Hematopoietic multipotent progenitor cell treated with erythropoietin and hydrocortisone succinate and interleukin-3 and kit ligand, for 4 days (in vitro differentiated cells): ENCODE data around the gene TEX19.
A peak's percentile ranks its signal among the peaks of the same experiment; 100 is the strongest.

Experiments used
- DNase-seq: peaks from one replicate; pipeline ENCODE4 v3.0.0-alpha.2; 2015

TEX19 gene

DNA sequence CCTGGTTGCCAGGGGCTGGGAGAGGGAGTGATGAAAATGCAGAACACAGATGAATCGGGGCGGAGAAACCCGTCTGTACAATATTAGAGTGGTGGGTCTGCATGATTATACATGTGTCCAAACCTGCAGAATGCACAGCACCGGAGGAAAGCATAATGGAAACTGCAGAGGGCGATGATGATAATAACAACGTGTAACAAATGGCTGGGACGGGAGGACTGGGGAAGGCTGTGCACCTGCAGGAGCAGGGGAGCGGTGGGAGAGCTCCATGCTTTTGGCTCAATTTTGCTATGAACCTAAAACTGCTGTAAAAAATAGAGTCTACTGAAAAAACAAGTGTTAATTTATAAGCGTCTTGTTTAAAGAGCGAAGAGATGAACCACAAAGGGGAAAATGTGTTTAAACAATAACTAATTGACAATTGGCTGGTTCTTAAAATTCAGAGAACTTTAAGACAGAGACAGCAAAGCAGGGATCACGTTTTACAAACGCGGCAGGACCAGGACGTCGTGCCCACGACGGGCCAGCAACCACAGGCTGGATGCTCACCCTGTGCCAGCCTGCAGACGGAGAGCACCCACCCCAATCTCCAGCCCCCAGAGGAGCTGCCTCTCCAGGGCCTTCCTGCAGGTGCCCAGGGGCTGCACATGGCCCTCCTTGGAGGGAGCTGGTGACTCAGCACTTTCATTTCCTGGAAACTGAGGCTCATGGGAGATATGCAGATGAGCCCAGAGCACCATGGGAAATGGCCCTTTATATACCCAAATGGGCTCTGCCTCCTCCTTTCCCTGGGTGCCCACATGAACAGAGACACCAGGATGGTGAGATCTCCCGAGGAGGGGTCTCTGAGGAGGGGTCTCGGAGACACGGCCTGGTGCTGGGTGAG is at the start of gene TEX19:
TEX19 (plus strand) TSS at position 783 of the 886 bp plus-strand sequence. CDS start 2,904 bp downstream, outside the sequence.
- DNase-seq: peak; percentile 68

DNA sequence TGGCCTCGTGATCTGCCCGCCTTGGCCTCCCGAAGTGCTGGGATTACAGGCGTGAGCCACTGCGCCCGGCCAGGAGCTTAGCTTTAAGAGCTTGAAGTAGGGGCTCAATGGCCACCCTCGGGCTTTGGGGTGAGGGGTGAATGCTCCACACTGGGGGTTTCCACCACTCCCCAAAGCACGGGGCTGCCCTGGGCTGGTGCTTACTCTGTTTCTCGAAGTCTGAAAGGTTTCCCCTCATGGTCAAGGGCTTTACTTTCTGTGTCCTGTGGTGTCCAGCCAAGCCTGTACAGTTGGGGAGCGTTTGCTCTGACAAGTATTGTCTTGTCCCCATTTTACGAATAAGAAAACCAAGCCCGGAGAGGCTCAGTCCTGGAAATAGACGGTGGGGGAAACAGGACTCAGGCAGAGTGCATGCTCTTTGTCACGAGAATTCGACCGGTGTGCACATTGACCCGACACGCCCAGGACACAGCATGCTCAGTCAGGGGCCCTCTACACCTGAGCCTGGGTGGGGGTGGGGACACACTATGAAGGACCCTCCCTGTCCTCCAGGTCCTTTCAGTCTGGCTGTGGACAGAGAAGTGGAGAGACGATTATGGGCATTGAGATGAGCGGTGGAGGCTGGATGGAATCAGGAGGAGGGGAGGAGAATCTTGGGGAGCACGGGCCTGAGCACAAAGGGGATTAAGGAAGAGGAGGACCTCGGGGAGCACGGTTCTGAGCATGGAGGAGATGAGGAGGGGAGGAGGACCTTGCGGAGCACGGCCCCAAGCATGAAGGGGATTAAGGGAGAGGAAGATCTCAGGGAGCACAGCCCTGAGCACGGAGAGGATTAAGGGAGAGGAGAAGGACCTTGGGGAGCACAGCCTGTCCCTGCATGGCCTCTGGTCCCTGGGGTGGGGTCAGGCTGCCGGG is 49.1 kb upstream of the TEX19 start:
- DNase-seq: no peak

GRCh38 chr17:82310877-82311276 is 48.2 kb upstream of the TEX19 start:
- DNase-seq: no peak

GRCh38 chr17:82311971-82312370 is 47.1 kb upstream of the TEX19 start:
- no peak for DNase-seq

DNA sequence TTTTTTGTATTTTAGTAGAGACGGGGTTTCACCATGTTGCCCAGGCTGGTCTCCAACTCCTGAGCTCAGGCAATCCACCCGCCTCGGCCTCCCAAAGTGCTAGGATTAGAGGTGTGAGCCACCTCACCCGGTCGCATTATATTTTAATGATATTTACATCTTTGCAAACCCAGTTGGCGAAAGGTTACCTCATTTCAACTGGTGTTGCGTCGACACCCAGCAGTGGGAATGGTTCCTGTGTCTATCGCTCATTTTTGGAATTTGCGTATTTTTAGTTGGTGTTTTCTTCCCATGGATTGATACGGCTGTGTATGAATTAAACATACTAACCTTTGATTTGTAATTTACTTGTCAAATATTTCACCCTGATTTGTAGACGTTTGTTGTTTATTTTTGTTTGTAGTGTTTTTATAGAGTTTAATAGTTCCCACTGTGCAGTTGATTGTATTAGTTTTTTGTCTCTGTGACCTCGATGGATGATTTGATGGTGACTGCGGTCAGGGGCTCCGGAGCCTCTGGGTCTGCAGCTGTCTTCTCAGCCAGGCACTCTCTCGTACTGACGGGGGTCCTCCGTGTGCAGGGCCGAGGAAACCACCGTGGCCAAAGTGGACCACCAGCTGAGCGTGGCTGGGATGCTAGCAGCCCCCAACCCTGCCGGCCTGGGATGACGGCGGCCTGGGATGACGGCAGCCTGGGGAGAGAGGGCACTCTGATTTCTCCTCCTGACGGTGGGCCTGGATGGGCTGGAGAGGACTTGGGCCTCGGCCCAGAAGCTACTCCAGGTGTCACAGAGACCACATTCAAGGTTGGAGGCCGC is 45.6 kb upstream of the TEX19 start:
- no peak for DNase-seq

GRCh38 chr17:82314012-82314726 is 44.9 kb upstream of the TEX19 start:
- DNase-seq: no peak

DNA sequence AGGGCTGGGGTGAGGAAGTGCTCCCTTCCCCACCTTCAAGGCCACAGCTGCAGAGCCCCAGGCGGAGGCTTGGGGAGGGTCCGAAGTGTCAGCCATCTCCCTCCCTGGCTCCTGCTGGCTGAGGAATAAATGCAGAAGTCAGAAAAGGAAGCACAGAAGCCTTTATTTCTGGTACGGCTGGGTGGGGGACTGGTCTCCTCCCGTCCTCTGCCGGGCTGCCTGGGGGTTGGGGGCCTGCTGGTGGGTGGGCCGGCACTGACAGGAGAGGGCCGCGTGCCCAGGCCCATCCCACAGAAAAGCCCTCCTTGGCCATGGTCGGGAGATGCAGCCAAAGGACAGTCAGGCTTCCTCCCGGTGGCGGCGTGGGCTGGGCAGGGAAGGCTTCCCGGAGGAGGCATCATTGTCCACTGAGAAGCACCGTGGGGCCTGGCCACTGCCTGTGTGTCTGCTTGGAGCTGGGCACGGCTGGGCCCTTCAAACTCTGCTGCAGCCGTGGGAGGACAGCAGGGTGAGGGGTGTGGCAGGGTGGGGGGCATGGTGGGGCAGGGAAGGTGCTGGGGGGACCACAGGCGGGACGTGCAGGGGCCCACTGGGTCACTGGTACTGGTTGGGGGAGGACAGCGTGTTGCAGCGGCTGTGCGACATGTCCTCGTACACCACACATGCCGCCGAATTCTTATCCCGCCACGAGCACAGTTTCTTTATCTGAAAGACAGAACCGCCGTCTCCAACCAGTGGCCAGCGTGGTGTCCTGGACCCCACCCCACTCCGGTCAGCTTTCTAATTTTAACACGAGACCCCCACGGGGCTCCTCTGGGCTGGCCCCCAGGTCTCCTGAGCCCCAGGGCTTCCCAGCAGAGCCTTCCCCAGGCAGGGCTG is 44.1 kb upstream of the TEX19 start:
- peak; percentile 68 for DNase-seq

GRCh38 chr17:82315703-82316358 is 43.2 kb upstream of the TEX19 start:
- peak; percentile 53 for DNase-seq

DNA sequence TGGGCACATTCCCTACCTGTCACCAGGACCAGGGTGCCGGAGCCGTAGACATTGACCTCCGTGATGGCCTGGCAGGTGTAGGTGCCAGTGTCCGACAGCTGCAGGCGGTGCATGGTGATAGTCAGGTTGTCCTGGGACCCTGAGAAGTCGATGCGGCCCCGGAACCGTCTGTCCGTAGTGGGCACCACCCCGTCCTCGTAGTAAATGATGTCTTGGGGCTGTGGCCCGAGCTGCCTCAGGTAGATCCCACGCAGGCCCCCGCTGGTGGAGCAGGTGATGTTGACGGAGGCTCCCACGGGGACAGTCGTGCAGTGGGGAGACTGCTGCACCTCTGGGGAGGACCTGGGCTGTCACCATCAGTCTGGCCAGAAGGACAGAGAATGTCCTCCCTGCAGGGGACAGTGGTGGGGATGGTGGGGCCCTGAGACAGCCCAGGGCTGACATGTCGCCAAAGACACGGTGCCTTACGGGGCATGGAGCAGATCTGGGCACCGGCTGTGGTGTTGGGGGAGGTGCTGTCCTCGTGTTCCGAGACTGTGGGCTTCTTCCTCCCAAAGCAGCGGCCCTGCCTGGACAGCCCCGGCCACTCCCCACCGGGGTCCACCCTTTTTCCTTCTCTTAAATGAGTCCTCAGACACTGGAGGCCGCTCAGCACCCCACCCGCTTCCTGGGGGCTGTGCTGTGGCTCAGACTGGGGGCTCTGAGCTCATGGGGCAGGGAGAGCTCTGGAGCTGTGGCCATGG is 42.2 kb upstream of the TEX19 start:
- no peak for DNase-seq

DNA sequence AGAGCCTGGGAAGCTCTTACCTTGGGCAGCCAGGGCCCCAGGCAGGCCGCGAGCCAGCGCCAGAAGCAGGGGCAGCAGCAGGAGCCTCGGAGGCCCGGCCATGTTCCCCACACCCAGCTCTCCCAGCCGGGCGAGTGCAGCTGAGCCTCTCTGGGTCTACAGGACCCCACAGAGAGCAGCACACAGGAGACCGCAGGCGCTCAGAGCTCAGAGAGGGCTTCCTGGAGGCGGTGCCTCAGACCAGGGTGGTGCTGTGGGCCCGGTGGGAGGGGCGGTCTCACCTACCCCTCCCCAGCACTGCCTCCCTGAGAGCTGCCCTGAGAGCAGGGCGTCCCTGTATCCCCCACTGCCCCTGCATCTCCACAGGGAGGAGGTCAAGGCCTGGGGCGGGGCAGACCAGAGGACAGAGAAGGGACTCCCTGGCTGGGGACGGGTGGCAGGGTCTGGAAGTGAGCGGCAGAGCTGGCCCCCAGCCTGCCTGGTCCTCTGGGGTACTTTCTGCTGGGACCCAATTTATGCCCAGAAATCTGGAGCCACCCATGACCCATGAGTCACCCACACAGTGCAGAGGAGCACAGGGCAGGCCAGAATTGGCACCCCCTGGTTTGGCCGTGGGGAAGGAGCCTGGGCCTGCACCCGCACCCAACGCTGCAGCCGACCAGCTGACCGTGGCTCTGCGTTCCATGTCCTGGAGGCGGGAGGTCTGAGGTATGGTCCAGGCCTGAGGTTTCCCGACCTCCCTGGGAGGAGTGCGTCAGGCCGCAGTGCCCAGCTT is 41.5 kb upstream of the TEX19 start, which contains the start of gene CD7:
CD7 (minus strand) TSS at position 215 of the 775 bp plus-strand sequence; CDS start at position 102, 113 bp downstream.
- DNase-seq: no peak

DNA sequence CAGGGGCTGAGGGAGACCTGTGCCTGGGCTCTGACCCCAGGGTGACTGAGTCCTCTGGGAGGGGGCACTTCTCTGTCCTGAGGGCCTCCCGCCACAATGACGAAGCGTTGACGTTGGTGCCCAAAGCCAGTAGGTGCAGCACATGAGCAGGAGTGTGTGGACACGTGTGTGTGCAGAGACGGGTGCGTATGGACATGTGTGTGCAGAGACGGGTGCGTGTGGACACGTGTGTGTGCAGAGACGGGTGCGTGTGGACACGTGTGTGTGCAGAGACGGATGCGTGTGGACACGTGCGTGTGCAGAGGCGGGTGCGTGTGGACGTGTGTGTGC is 40.9 kb upstream of the TEX19 start:
- no peak for DNase-seq

DNA sequence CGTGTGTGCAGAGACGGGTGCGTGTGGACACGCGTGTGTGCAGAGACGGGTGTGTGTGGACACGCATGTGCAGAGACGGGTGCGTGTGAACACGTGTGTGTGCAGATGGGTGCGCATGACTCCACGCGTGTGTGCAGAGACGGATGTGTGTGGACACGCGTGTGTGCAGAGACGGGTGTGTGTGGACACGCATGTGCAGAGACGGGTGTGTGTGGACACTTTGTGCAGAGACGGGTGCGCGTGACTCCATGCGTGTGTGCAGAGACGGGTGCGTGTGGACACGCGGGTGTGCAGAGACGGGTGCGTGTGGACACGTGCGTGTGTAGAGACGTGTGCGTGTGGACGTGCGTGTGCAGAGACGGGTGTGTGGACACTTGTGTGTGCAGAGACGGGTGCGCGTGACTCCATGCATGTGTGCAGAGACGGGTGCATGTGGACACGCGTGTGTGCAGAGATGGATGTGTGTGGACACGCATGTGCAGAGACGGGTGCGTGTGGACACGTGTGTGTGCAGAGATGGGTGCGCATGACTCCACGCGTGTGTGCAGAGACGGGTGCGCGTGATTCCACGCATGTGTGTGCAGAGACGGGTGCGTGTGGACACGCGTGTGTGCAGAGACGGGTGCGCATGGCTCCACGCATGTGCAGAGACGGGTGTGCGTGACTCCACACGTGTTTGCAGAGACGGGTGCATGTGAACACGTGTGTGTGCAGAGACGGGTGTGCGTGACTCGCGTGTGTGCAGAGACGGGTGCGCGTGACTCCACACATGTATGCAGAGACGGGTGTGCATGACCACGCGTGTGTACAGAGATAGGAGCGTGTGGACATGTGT is 40.1 kb upstream of the TEX19 start:
- DNase-seq: no peak

DNA sequence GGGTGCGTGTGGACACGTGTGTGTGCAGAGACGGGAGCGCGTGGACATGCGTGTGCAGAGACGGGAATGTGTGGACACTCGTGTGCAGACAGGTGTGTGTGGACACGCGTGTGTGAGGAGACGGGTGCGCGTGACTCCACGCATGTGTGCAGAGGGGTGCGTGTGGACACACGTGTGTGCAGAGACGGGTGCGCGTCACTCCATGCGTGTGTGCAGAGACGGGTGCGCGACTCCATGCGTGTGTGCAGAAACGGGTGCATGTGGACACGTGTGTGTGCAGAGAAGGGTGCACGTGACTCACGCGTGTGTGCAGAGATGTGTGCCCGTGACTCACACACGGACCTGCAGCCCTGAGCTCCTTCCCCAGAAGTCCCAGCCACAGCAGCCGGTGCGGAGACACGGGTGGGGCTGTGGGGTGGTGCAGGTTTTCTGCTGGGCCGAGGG is 39.4 kb upstream of the TEX19 start:
- DNase-seq: no peak

DNA sequence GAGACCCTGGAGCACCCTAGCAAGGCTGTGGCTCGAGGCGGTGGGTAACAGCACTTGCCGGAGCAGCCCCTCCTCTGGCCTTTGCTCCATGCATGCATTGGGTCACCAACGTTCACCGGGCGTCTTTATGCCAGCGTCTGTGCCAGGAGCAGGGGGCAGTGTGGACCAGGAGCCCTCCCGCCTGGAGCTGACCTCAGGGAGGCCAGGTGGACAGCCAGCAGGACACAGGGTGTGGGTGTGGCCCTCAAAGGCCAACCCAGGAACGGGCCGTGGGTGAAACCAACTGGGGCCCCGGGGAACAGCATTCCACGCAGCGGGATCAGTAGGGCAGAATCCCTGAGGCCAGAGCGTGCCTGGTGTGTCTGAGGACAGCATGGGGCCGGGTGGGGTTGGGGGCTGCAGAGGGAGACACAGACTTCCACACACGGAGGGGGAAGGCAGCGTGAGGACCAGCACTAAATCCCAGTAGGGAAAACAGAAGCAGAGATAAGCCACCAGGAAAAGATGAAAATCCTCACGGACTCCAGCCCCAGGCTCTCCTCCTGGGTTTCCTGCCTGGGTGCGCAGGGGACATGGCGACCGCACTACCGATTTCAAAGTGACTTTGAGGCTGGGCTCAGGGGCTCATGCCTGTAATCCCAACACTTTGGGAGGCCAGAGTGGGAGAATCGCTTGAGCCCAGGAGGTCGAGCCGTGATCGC is 38.8 kb upstream of the TEX19 start:
- no peak for DNase-seq

- DNase-seq: peak; percentile 57
Measured at GRCh38 chr17:82320956-82321927, 37.8 kb upstream of the TEX19 start.

- DNase-seq: no peak
Measured at GRCh38 chr17:82321947-82322466, 37.0 kb upstream of the TEX19 start.
